Measurements from ENCODE around the gene TRIO. TPM values are rescaled to one million over a fixed set of nuclear protein-coding genes. Genes with fewer than 3 reads are reported as not detected.
"Not testable (repeated sequence)": the region's sequence is repeated elsewhere in the genome, so short reads cannot be mapped to it uniquely, and the experiment has no call there.

The TRIO gene
- polyA plus RNA-seq, 3 donors = 1.7 to 45.8 (median 2.1) TPM

- Mint-ChIP-seq H3K4me3 (no peak overlapping the region), H3K27me3 (ENCODE audit: low read depth in 3 of 3) (peaks cover 0 to 4% (median 0%) of the 10 kb centered on the region in 3 donors), H3K9me3 (peaks cover 0 to 2% (median 0%) of the 10 kb centered on the region in 7 donors), H3K36me3 (peaks cover 92 to 96% of the 10 kb centered on the region in 2 donors), H3K4me1 (no peaks in the 10 kb centered on the region), H3K27ac (no peak overlapping the region)
- DNase-seq = no peak
- Histone ChIP-seq H3K27ac (ENCODE audit: low read depth in 1 of 2, low read length in 2 of 2) (no peak overlapping the region), H3K36me3 (replicated peaks in 1 of 2; ENCODE audit: control insufficient read depth in 1 of 2, insufficient read depth in 2 of 2, low read length in 2 of 2) (peaks cover 89 to 100% of the 10 kb centered on the region in 2 donors), H3K4me3 (replicated peaks in 1 of 3; ENCODE audit: low read depth in 2 of 3, low read length in 3 of 3) (no peak overlapping the region), H3K4me1 (ENCODE audit: control insufficient read depth in 1 of 2, insufficient read depth in 2 of 2, low read length in 2 of 2) (no peaks in the 10 kb centered on the region), H3K9me3 (replicated peaks in 1 of 2; ENCODE audit: control insufficient read depth in 1 of 2, insufficient read depth in 1 of 2, low read length in 2 of 2) (no peaks in the 10 kb centered on the region), H3K4me2 (replicated peaks; ENCODE audit: extremely low read depth, low read length, poor library complexity, severe bottlenecking) (no peak overlapping the region), H3K27me3 (ENCODE audit: control insufficient read depth in 2 of 2, insufficient read depth in 2 of 2, low read length in 2 of 2) (no peaks in the 10 kb centered on the region), H4K20me1 (ENCODE audit: insufficient read depth, low read length) (no peaks in the 10 kb centered on the region), H2AFZ (ENCODE audit: insufficient read depth, low read depth, low read length, poor library complexity, severe bottlenecking) (no peak overlapping the region), H3K79me2 (ENCODE audit: insufficient read depth, low read length) (no peaks in the 10 kb centered on the region), H3K9ac (ENCODE audit: insufficient read depth, low read length, poor library complexity, severe bottlenecking) (no peak overlapping the region)
- TF ChIP-seq, protein P1, sequence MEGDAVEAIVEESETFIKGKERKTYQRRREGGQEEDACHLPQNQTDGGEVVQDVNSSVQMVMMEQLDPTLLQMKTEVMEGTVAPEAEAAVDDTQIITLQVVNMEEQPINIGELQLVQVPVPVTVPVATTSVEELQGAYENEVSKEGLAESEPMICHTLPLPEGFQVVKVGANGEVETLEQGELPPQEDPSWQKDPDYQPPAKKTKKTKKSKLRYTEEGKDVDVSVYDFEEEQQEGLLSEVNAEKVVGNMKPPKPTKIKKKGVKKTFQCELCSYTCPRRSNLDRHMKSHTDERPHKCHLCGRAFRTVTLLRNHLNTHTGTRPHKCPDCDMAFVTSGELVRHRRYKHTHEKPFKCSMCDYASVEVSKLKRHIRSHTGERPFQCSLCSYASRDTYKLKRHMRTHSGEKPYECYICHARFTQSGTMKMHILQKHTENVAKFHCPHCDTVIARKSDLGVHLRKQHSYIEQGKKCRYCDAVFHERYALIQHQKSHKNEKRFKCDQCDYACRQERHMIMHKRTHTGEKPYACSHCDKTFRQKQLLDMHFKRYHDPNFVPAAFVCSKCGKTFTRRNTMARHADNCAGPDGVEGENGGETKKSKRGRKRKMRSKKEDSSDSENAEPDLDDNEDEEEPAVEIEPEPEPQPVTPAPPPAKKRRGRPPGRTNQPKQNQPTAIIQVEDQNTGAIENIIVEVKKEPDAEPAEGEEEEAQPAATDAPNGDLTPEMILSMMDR (IDR thresholded peaks at IDR 0.05) = no peak
- intact Hi-C loops (cut with micrococcal nuclease) = no loop called here
- no CpG with 5 or more reads among the region's 1 CpG for WGBS (ENCODE audit: insufficient coverage)
These were observed 245.6 kb downstream of the TRIO start for GRCh38 chr5:14388741-14389140.

DNA sequence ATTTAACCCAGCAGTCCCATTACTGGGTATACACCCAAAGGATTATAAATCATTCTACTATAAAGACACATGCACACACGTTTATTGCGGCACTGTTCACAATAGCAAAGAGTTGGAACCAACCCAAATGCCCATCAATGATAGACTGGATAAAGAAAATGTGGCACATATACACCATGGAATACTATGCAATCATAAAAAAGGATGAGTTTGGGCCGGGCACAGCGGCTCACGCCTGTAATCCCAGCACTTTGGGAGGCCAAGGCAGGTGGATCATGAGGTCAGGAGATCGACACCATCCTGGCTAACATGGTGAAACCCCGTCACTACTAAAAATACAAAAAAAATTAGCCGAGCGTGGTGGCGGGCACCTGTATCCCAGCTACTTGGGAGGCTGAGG, 249.4 kb downstream of the TRIO start:
- H3K27me3 Mint-ChIP-seq (ENCODE audit: low read depth in 3 of 3); H3K27me3 ChIP-seq (ENCODE audit: control insufficient read depth in 2 of 2, insufficient read depth in 2 of 2, low read length in 2 of 2); H3K27ac ChIP-seq (ENCODE audit: low read depth in 1 of 2, low read length in 2 of 2); H3K9ac ChIP-seq (ENCODE audit: insufficient read depth, low read length, poor library complexity, severe bottlenecking); DNase-seq; H3K4me2 ChIP-seq (replicated peaks; ENCODE audit: extremely low read depth, low read length, poor library complexity, severe bottlenecking); H3K79me2 ChIP-seq (ENCODE audit: insufficient read depth, low read length); H4K20me1 ChIP-seq (ENCODE audit: insufficient read depth, low read length); intact Hi-C loops (cut with micrococcal nuclease); H3K4me3 ChIP-seq (replicated peaks in 1 of 3; ENCODE audit: low read depth in 2 of 3, low read length in 3 of 3); H3K4me1 Mint-ChIP-seq; H3K4me1 ChIP-seq (ENCODE audit: control insufficient read depth in 1 of 2, insufficient read depth in 2 of 2, low read length in 2 of 2); H2AFZ ChIP-seq (ENCODE audit: insufficient read depth, low read depth, low read length, poor library complexity, severe bottlenecking); H3K4me3 Mint-ChIP-seq; H3K9me3 ChIP-seq (replicated peaks in 1 of 2; ENCODE audit: control insufficient read depth in 1 of 2, insufficient read depth in 1 of 2, low read length in 2 of 2); H3K9me3 Mint-ChIP-seq: not testable (repeated sequence)
- Mint-ChIP-seq H3K27ac (peak overlapping the region in 1 of 7 donors; percentile 6), H3K36me3 (peaks cover 85 to 89% of the 10 kb centered on the region in 2 donors)
- H3K36me3 ChIP-seq (replicated peaks in 1 of 2; ENCODE audit: control insufficient read depth in 1 of 2, insufficient read depth in 2 of 2, low read length in 2 of 2) = peaks cover 88 to 97% of the 10 kb centered on the region in 2 donors
- WGBS (ENCODE audit: insufficient coverage) = 100% methylated on average over 3 of the region's 10 CpGs

Measured in CD14-positive monocyte (primary cell).